ENCODE results near the gene TMCC3. TPM values are rescaled to one million over a fixed set of nuclear protein-coding genes. Genes with fewer than 3 reads are reported as not detected.

The TMCC3 gene
- total RNA-seq, 1 experiment from 2014 or later = 0.82 TPM

DNA sequence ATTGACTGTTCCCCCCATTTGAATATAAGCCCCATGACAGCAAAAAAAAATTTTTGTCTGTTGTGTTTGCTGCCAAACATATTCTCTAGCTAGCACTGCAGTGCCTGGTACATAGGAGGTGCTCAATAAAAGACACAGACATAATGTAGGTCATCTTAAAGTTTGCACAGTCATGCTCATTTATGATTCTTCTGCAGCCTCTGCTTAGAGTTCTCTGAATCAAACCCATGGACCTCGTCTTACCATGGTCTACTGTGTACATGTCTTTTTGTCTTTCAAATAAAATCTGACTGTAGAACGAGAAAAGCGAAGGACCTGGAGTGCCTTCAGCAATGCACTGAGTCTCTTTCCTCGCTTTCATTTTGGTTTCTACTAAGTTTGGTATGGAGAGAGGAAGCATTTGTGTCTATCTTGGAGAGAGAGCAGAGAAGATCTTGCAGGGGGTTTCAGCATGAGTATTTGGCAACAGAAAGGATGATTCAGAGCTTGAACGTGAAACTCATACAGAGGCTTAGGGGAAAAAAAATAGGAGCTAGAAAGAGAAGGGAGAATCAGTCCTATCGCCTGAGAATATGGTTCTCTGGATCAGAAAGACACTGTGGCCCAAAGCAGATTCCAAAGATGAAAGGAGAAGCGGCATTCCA is 38.8 kb upstream of the TMCC3 start:
- H3K9me2 ChIP-seq (replicated peaks; ENCODE audit: insufficient read depth, low read length) = no peaks in the 10 kb centered on the region
- H3K79me2 ChIP-seq (ENCODE audit: low read length) = no peaks in the 10 kb centered on the region
- H4K20me1 ChIP-seq (ENCODE audit: insufficient read depth, low read depth, low read length) = no peaks in the 10 kb centered on the region
- no peaks in the 10 kb centered on the region for H3K4me1 ChIP-seq (ENCODE audit: low read length)
- no peak overlapping the region for H3K9ac ChIP-seq (ENCODE audit: low read length)
- no peak overlapping the region for H3K4me3 ChIP-seq (ENCODE audit: low read length)
- H3K9me3 ChIP-seq (ENCODE audit: low read length) = no peaks in the 10 kb centered on the region
- H2AFZ ChIP-seq (ENCODE audit: low read length) = no peak overlapping the region
- no peaks in the 10 kb centered on the region for H3K36me3 ChIP-seq (ENCODE audit: insufficient read depth, low read length)
- H3K27ac ChIP-seq (ENCODE audit: low read length) = no peak overlapping the region
- no peak for DNase-seq
- H3K27me3 ChIP-seq (ENCODE audit: low read length) = no peaks in the 10 kb centered on the region
- H3K4me2 ChIP-seq (ENCODE audit: low read depth, low read length, poor library complexity, severe bottlenecking) = no peak overlapping the region

DNA sequence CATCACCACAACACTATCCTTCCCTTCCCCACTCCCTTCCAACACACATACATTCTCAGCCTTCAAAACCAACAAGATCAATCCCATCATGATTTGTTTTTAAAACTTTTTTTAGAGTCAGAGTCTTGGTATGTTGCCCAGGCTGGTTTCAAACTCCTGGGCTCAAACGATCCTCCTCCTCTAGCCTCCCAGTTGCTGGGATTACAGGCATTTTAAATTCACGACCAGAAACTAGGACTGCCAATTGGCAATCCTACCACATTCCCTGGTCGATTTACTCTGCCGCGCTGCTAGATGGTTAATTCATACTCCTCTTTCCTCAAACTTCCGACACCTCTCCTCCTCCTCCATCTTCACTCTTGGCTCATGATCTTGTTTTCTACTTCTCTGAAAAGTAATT is 37.5 kb upstream of the TMCC3 start:
- Histone ChIP-seq H3K9ac (ENCODE audit: low read length) (no peak overlapping the region), H3K4me2 (ENCODE audit: low read depth, low read length, poor library complexity, severe bottlenecking) (no peak overlapping the region), H3K4me3 (ENCODE audit: low read length) (no peak overlapping the region), H3K9me2 (replicated peaks; ENCODE audit: insufficient read depth, low read length) (no peaks in the 10 kb centered on the region), H3K79me2 (ENCODE audit: low read length) (no peaks in the 10 kb centered on the region), H3K4me1 (ENCODE audit: low read length) (no peaks in the 10 kb centered on the region), H3K27ac (ENCODE audit: low read length) (no peak overlapping the region), H4K20me1 (ENCODE audit: insufficient read depth, low read depth, low read length) (no peaks in the 10 kb centered on the region), H3K9me3 (ENCODE audit: low read length) (no peaks in the 10 kb centered on the region), H3K36me3 (ENCODE audit: insufficient read depth, low read length) (no peaks in the 10 kb centered on the region), H3K27me3 (ENCODE audit: low read length) (no peaks in the 10 kb centered on the region), H2AFZ (ENCODE audit: low read length) (no peak overlapping the region)
- no peak for DNase-seq

DNA sequence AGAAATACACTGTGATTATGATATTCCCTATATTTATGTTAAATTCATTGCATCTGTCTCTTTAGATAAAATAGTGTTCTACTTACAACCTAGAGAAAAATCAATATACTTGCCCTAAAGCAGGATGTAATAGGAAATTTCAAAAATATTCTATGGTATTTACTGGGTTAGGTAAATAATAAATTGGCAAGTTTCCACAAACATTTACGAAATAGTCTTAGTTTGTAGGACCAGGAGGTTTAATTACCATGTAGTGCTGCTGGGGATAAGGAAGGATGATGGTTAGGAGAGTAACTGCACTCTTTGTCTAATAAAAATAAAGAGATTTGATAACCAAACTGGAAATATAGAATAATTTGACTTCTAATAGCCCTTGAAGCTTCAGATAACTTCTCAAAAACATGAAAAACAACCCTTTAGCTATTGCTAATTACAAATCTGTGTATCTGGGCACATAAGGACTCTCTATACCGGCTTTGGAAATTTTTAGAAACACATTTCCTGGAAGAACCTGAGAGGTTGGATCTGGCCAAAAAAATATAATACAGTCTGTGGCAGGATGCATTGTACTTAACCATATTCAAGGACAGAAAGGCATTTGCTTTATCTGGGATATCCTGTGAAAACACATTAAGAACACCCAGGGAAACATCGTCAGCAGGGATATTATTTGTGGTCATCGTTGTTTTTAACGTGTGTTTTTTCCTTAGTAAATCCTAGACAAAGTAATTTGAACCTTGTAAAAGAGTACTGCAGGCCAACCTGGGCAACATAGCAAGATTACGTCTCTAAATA is 36.7 kb upstream of the TMCC3 start:
- H3K9ac ChIP-seq (ENCODE audit: low read length) = no peak overlapping the region
- H3K27me3 ChIP-seq (ENCODE audit: low read length) = no peaks in the 10 kb centered on the region
- no peaks in the 10 kb centered on the region for H3K79me2 ChIP-seq (ENCODE audit: low read length)
- H3K4me3 ChIP-seq (ENCODE audit: low read length) = no peak overlapping the region
- H2AFZ ChIP-seq (ENCODE audit: low read length) = no peak overlapping the region
- H3K4me1 ChIP-seq (ENCODE audit: low read length) = no peaks in the 10 kb centered on the region
- no peaks in the 10 kb centered on the region for H3K9me3 ChIP-seq (ENCODE audit: low read length)
- no peaks in the 10 kb centered on the region for H3K9me2 ChIP-seq (replicated peaks; ENCODE audit: insufficient read depth, low read length)
- no peak for DNase-seq
- H3K27ac ChIP-seq (ENCODE audit: low read length) = no peak overlapping the region
- no peaks in the 10 kb centered on the region for H4K20me1 ChIP-seq (ENCODE audit: insufficient read depth, low read depth, low read length)
- H3K36me3 ChIP-seq (ENCODE audit: insufficient read depth, low read length) = no peaks in the 10 kb centered on the region
- H3K4me2 ChIP-seq (ENCODE audit: low read depth, low read length, poor library complexity, severe bottlenecking) = no peak overlapping the region

DNA sequence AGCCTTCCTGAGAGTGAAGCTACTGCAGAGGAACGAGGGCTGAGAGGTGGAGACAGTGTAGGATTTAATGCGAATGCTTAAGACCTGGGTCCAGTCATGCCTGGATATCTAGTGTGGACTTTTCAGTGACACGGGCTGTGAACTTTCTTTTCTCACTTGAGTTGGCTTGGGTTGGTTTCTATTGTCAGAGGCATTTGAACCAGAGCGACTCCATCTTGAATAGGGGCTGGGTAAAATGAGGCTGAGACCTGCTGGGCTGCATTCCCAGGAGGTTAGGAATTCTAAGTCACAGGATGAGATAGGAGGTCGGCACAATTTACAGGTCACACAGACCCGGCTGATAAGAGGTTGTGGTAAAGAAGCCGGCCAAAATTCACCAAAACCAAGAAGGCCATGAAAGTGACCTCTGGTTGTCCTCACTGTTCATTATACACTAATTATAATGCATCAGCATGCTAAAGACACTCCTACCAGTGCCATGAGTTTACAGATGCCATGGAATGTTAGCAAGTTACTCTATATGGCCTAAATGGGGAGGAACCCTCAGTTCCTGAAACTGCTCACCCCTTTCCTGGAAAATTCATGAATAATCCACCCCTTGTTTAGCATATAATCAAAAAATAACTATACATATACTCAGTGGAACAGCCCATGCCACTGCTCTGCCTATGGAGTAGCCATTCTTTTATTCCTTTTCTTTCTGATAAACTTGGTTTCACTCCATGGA is 34.2 kb upstream of the TMCC3 start:
- H3K4me2 ChIP-seq (ENCODE audit: low read depth, low read length, poor library complexity, severe bottlenecking) = no peak overlapping the region
- H3K4me3 ChIP-seq (ENCODE audit: low read length) = no peak overlapping the region
- no peaks in the 10 kb centered on the region for H3K27me3 ChIP-seq (ENCODE audit: low read length)
- H2AFZ ChIP-seq (ENCODE audit: low read length) = no peak overlapping the region
- no peaks in the 10 kb centered on the region for H3K36me3 ChIP-seq (ENCODE audit: insufficient read depth, low read length)
- no peak overlapping the region for H3K27ac ChIP-seq (ENCODE audit: low read length)
- no peaks in the 10 kb centered on the region for H3K9me2 ChIP-seq (replicated peaks; ENCODE audit: insufficient read depth, low read length)
- H3K79me2 ChIP-seq (ENCODE audit: low read length) = no peaks in the 10 kb centered on the region
- H3K9me3 ChIP-seq (ENCODE audit: low read length) = no peaks in the 10 kb centered on the region
- H4K20me1 ChIP-seq (ENCODE audit: insufficient read depth, low read depth, low read length) = no peaks in the 10 kb centered on the region
- H3K9ac ChIP-seq (ENCODE audit: low read length) = no peak overlapping the region
- DNase-seq = no peak
- no peaks in the 10 kb centered on the region for H3K4me1 ChIP-seq (ENCODE audit: low read length)

DNA sequence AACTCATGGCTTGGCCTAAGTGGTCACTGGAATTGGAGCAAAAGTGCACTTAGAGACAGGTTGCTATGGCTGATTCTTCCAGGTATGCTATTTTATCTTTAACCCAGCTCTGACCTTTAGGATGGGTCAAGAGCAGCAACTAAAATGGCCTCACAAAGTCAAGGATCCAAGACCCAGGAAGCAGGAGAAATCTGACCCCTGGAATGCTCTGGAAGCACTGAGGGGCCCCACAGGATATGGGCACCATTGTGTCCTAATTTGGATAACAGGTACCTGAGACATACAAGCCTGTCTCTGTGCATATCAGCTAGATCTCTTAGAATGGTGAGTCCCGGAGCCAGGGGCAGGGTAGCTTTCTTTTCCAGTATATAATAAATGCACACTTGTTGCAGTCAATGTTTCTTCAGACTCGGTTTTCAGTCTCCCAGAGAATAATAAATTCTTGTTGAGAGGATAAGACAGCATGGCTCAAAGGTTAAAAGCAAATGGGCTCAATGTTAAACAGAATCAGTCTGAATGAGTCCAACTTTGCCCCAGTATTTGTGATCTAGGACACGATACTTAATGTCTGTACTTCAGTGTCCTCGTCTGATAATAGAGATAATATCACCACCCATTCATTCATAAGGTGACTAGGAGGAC is 29.3 kb upstream of the TMCC3 start:
- Histone ChIP-seq H4K20me1 (ENCODE audit: insufficient read depth, low read depth, low read length) (no peaks in the 10 kb centered on the region), H3K4me3 (ENCODE audit: low read length) (no peak overlapping the region), H3K79me2 (ENCODE audit: low read length) (no peaks in the 10 kb centered on the region), H3K4me2 (ENCODE audit: low read depth, low read length, poor library complexity, severe bottlenecking) (no peak overlapping the region), H2AFZ (ENCODE audit: low read length) (no peak overlapping the region), H3K36me3 (ENCODE audit: insufficient read depth, low read length) (no peaks in the 10 kb centered on the region), H3K9me2 (replicated peaks; ENCODE audit: insufficient read depth, low read length) (no peaks in the 10 kb centered on the region), H3K4me1 (ENCODE audit: low read length) (no peaks in the 10 kb centered on the region), H3K9ac (ENCODE audit: low read length) (no peak overlapping the region), H3K27ac (ENCODE audit: low read length) (no peak overlapping the region), H3K9me3 (ENCODE audit: low read length) (no peaks in the 10 kb centered on the region), H3K27me3 (ENCODE audit: low read length) (no peaks in the 10 kb centered on the region)
- DNase-seq = no peak

DNA sequence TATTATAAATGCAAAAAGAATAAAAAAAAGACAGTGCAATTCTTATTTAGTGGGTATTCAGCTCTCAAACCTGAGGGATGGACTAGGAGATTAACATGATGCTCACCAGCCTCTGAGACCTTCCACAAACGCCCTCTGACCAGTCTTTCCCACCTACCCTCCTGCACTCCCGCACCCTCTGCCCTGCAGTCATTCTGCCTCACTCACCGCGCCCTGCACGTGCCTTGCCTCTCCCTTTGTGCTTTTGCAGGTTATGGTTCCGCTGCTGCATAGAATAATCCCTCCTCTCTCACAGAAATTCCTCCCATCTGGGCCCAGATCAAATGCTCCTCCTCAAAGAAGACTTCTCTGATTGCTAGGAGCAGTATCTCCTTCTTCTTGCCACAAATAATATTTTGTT is 28.5 kb upstream of the TMCC3 start:
- no peak for DNase-seq
- H3K79me2 ChIP-seq (ENCODE audit: low read length) = no peaks in the 10 kb centered on the region
- no peaks in the 10 kb centered on the region for H3K27me3 ChIP-seq (ENCODE audit: low read length)
- no peak overlapping the region for H3K27ac ChIP-seq (ENCODE audit: low read length)
- no peaks in the 10 kb centered on the region for H4K20me1 ChIP-seq (ENCODE audit: insufficient read depth, low read depth, low read length)
- no peak overlapping the region for H3K9ac ChIP-seq (ENCODE audit: low read length)
- H3K4me3 ChIP-seq (ENCODE audit: low read length) = no peak overlapping the region
- H3K4me1 ChIP-seq (ENCODE audit: low read length) = no peaks in the 10 kb centered on the region
- no peak overlapping the region for H3K4me2 ChIP-seq (ENCODE audit: low read depth, low read length, poor library complexity, severe bottlenecking)
- H3K9me2 ChIP-seq (replicated peaks; ENCODE audit: insufficient read depth, low read length) = no peaks in the 10 kb centered on the region
- no peak overlapping the region for H2AFZ ChIP-seq (ENCODE audit: low read length)
- H3K36me3 ChIP-seq (ENCODE audit: insufficient read depth, low read length) = no peaks in the 10 kb centered on the region
- no peaks in the 10 kb centered on the region for H3K9me3 ChIP-seq (ENCODE audit: low read length)

GRCh38 chr12:94678379-94678778 is 28.0 kb upstream of the TMCC3 start:
- Histone ChIP-seq H3K4me3 (ENCODE audit: low read length) (no peak overlapping the region), H2AFZ (ENCODE audit: low read length) (no peak overlapping the region), H3K9me3 (ENCODE audit: low read length) (no peaks in the 10 kb centered on the region), H3K9ac (ENCODE audit: low read length) (no peak overlapping the region), H3K4me2 (ENCODE audit: low read depth, low read length, poor library complexity, severe bottlenecking) (no peak overlapping the region), H3K27ac (ENCODE audit: low read length) (no peak overlapping the region), H3K36me3 (ENCODE audit: insufficient read depth, low read length) (no peaks in the 10 kb centered on the region), H3K27me3 (ENCODE audit: low read length) (no peaks in the 10 kb centered on the region), H4K20me1 (ENCODE audit: insufficient read depth, low read depth, low read length) (no peaks in the 10 kb centered on the region), H3K4me1 (ENCODE audit: low read length) (no peaks in the 10 kb centered on the region), H3K79me2 (ENCODE audit: low read length) (no peaks in the 10 kb centered on the region), H3K9me2 (replicated peaks; ENCODE audit: insufficient read depth, low read length) (no peaks in the 10 kb centered on the region)
- no peak for DNase-seq

DNA sequence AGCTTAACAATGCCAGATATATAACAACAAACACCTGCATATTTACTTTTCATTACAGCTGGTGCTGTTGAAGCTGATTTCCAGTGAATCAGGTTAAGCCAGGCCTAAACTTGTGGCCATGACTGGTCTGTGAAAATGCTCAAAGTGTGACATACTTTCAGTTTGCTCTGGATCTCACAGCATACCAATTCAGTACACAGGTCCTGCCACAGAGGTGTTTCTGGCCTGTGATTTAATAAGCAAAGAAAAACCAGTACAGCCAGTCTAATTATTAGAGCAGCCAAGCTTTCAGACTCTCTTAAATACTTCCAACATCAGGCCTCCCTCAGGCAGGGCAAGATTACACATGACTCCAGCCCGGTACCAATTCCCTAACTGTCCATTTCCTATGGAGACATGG is 27.4 kb upstream of the TMCC3 start:
- Histone ChIP-seq H3K36me3 (ENCODE audit: insufficient read depth, low read length) (no peaks in the 10 kb centered on the region), H3K4me1 (ENCODE audit: low read length) (no peaks in the 10 kb centered on the region), H3K9ac (ENCODE audit: low read length) (no peak overlapping the region), H3K9me2 (replicated peaks; ENCODE audit: insufficient read depth, low read length) (no peaks in the 10 kb centered on the region), H3K4me2 (ENCODE audit: low read depth, low read length, poor library complexity, severe bottlenecking) (no peak overlapping the region), H3K9me3 (ENCODE audit: low read length) (no peaks in the 10 kb centered on the region), H3K79me2 (ENCODE audit: low read length) (no peaks in the 10 kb centered on the region), H3K27me3 (ENCODE audit: low read length) (no peaks in the 10 kb centered on the region), H4K20me1 (ENCODE audit: insufficient read depth, low read depth, low read length) (no peaks in the 10 kb centered on the region), H3K27ac (ENCODE audit: low read length) (no peak overlapping the region), H3K4me3 (ENCODE audit: low read length) (no peak overlapping the region), H2AFZ (ENCODE audit: low read length) (no peak overlapping the region)
- no peak for DNase-seq
